ENCODE measurements around the gene ZMIZ1. TPM values are rescaled to one million over a fixed set of nuclear protein-coding genes. Genes with fewer than 3 reads are reported as not detected.

ZMIZ1 gene
- total and polyA plus RNA-seq, 8 donors, result 63.1 to 87.2 (median 76.8) TPM

GRCh38 chr10:79283616-79284015 is 214.8 kb downstream of the ZMIZ1 start:
- H3K4me3 ChIP-seq, result no peak overlapping the region
- TF ChIP-seq, protein P1, sequence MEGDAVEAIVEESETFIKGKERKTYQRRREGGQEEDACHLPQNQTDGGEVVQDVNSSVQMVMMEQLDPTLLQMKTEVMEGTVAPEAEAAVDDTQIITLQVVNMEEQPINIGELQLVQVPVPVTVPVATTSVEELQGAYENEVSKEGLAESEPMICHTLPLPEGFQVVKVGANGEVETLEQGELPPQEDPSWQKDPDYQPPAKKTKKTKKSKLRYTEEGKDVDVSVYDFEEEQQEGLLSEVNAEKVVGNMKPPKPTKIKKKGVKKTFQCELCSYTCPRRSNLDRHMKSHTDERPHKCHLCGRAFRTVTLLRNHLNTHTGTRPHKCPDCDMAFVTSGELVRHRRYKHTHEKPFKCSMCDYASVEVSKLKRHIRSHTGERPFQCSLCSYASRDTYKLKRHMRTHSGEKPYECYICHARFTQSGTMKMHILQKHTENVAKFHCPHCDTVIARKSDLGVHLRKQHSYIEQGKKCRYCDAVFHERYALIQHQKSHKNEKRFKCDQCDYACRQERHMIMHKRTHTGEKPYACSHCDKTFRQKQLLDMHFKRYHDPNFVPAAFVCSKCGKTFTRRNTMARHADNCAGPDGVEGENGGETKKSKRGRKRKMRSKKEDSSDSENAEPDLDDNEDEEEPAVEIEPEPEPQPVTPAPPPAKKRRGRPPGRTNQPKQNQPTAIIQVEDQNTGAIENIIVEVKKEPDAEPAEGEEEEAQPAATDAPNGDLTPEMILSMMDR (IDR thresholded peaks at IDR 0.05), result no peak
- peaks cover 0 to 52% of the 10 kb centered on the region in 2 donors for H3K36me3 ChIP-seq
- no peak for ATAC-seq
- no peak for DNase-seq
- peak overlapping the region in 1 of 2 donors; percentile 94 for H3K27ac ChIP-seq
- H3K4me1 ChIP-seq, result peaks cover 9 to 63% of the 10 kb centered on the region in 2 donors
- H3K9me3 ChIP-seq, result no peaks in the 10 kb centered on the region
- no peaks in the 10 kb centered on the region for H3K27me3 ChIP-seq
- intact Hi-C loops (cut with DNase I), result no loop called here

GRCh38 chr10:79284158-79284871 is 215.5 kb downstream of the ZMIZ1 start:
- Histone ChIP-seq H3K36me3 (peaks cover 0 to 50% of the 10 kb centered on the region in 2 donors), H3K27ac (peak overlapping the region; percentile 5 to 94), H3K9me3 (no peaks in the 10 kb centered on the region), H3K4me3 (no peak overlapping the region), H3K27me3 (no peaks in the 10 kb centered on the region), H3K4me1 (peaks cover 9 to 63% of the 10 kb centered on the region in 2 donors)
- intact Hi-C loops (cut with DNase I), result no loop called here
- DNase-seq, result no peak
- ATAC-seq, result no peak
- TF ChIP-seq, protein P1 (IDR thresholded peaks at IDR 0.05), result no peak

DNA sequence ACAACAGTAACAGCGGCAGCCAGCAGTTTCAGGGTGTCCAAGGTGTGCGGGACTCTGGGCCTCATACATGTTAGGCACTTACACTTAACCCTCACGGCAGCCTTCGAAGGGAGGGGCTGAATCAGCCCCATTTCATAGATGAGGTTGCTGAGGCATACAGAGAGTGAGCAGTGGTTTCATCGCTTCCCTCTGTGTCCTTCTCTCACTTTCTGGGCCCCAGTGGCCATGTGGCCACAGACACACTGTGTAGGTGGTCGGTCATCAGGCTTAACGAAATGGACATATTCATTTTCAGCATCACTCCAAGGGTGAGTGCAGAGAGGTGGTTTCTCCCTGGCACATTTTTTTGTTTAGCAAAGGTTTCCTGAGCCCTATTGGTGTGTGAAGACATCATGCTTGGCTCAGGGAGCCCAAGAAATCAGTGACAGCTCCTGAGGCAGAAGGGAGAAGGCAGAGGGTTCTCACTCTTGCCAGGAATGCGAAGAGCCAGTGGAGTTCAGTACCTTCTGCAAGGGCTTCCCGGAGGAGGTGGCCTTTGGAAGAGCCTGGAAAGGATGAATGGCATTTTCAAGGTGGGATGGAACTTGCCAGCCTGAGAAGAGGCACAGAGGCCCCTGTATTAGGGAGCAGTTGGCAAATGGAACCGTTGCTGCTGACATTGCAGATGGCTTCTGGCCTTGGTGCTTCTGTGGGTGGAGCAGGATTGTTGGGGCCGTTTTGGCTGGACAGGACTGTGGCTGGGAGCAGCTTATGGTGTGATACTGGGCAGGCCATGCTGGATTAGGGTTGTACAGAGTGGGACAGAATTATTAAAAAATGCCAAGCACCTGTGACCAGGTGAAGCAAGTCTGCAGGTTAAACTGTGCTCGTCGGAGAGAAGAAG is 216.8 kb downstream of the ZMIZ1 start:
- Histone ChIP-seq H3K27me3 (no peaks in the 10 kb centered on the region), H3K9me3 (no peaks in the 10 kb centered on the region), H3K27ac (peak overlapping the region; percentile 65 to 94), H3K4me1 (peaks cover 9 to 63% of the 10 kb centered on the region in 2 donors), H3K4me3 (peak overlapping the region in 1 of 2 donors; percentile 6), H3K36me3 (peaks cover 0 to 50% of the 10 kb centered on the region in 2 donors)
- intact Hi-C loops (cut with DNase I), result no loop called here
- TF ChIP-seq, protein P1 (IDR thresholded peaks at IDR 0.05), result no peak
- no peak for DNase-seq
- no peak for ATAC-seq

DNA sequence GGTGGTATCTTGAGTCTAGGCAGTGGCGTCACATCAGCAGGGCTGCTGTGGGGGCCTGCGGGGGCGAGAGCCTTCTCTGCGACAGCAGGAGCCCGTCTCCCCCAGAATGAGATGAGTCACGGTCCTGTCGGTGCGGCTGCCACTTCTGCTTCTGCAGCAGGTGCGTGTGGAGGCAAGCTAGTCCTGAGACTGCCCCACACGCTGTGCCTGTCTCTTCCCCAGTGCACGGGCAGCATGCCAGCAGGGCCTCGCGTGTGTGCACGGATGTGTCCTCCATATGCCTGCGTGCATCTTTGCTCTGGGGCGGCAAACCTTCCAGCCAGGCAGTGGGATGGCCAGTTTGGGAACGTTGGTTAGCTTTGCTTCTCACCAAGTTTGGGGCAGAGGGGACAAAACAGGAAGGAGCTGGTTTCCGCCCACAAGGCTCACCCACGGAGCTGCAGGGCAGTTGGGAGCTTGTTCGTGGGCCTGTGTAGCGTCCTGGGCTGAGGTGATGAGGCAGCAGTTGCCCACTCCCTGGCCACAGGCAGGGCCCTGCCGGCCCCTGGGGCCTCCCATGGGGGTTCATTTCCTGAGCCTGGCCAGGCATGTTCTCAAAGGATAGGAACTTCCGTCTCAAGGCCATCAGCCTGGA is 217.7 kb downstream of the ZMIZ1 start:
- intact Hi-C loops (cut with DNase I), result no loop called here
- Histone ChIP-seq H3K4me3 (peak overlapping the region in 1 of 2 donors; percentile 6), H3K9me3 (no peaks in the 10 kb centered on the region), H3K4me1 (peaks cover 9 to 63% of the 10 kb centered on the region in 2 donors), H3K27ac (peak overlapping the region; percentile 65 to 94), H3K27me3 (no peaks in the 10 kb centered on the region), H3K36me3 (peaks cover 0 to 52% of the 10 kb centered on the region in 2 donors)
- peak in 2 of 4 donors; percentile 90 to 95 for DNase-seq
- TF ChIP-seq, protein P1 (IDR thresholded peaks at IDR 0.05), result no peak
- peak; percentile 68 for ATAC-seq

All from left lung (tissue), 10 donors.